Thoracic aorta (tissue), 2 donors: Measurements from ENCODE around the gene ZNF611. TPM values are rescaled to one million over a fixed set of nuclear protein-coding genes. Genes with fewer than 3 reads are reported as not detected.
"Not testable (repeated sequence)": the region's sequence is repeated elsewhere in the genome, so short reads cannot be mapped to it uniquely, and the experiment has no call there.

ENCODE experiments used
- ATAC-seq: fragments of 150-250 bp; one replicate; pipeline ENCODE4 v1.8.0; 2017; ENCODE audit warnings: low read depth; ENCODE audit not compliant: insufficient number of reproducible peaks, low FRiP score
- DNase-seq: peaks from one replicate; pipeline ENCODE4 v3.0.0-alpha.2; 2020; ENCODE audit warnings: low spot score
- H3K27ac ChIP-seq, 2 donors: fragments of 200-600 bp; sonication (generic); 1 replicate in 1 of 2; 2 replicates in 1 of 2; pipeline ENCODE4 v1.5.1; 2016; ENCODE audit warnings: mild to moderate bottlenecking in 2 of 2, moderate library complexity in 2 of 2
- H3K27me3 ChIP-seq: fragments of 200-600 bp; sonication (generic); replicated peaks from 2 replicates; pipeline ENCODE4 v1.6.0; 2016; ENCODE audit warnings: mild to moderate bottlenecking; ENCODE audit not compliant: insufficient read depth
- H3K36me3 ChIP-seq: fragments of 200-600 bp; sonication (generic); one replicate; pipeline ENCODE4 v1.5.1; 2016
- H3K4me1 ChIP-seq, 2 donors: fragments of 200-600 bp; sonication (generic); 1 replicate in 1 of 2; 2 replicates in 1 of 2; pipeline versions ENCODE4 v1.5.1 to v1.6.0; 2016; ENCODE audit warnings: low read depth in 2 of 2, mild to moderate bottlenecking in 1 of 2; ENCODE audit not compliant: control insufficient read depth in 1 of 2
- H3K4me3 ChIP-seq: fragments of 200-600 bp; sonication (generic); 2 replicates; pipeline ENCODE4 v1.5.1; 2016; ENCODE audit warnings: mild to moderate bottlenecking
- H3K9me3 ChIP-seq: fragments of 200-600 bp; sonication (generic); 2 replicates; pipeline ENCODE4 v1.5.1; 2016
- total RNA-seq, 2 donors: library from RNA; depleted of rRNA; stranded (reverse); fragments of >200 nt; gene quantifications; one replicate each; pipeline versions ENCODE4 v1.1.0 to v1.2.3, GENCODE V29; 2016
- TF ChIP-seq, protein P1 (sequence below): fragments of 200-600 bp; sonication (generic); IDR thresholded peaks from one replicate; pipeline ENCODE4 v1.5.1; 2019; ENCODE audit warnings: antibody characterized with exemption

The ZNF611 gene
- total RNA-seq, 2 donors from 2014 or later: 26.3 to 30.0 TPM

DNA sequence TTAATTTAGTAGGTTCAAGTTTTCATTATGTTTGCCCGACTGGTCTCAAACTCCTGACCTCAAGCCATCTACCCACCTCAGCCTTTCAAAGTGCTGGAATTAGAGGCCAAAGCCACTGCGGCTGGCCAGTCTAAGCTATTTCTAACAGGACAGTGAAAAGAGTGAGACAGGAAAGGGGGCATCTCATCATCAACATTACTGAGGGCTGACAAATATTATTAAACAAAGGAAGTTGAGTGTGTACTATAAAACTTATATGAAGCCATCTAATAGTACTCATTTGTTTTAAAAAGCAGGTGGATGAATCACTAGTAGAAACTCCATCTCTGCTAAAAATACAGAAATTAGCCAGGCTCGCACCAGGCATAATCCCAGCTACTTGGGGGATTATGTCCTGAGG is 24.3 kb downstream of the ZNF611 start:
- Histone ChIP-seq H3K36me3 (peaks cover 55% of the 10 kb centered on the region), H3K27ac (no peak overlapping the region), H3K9me3 (peaks cover 34% of the 10 kb centered on the region), H3K4me1 (no peaks in the 10 kb centered on the region), H3K27me3 (no peaks in the 10 kb centered on the region), H3K4me3 (no peak overlapping the region)
- TF ChIP-seq, protein P1, sequence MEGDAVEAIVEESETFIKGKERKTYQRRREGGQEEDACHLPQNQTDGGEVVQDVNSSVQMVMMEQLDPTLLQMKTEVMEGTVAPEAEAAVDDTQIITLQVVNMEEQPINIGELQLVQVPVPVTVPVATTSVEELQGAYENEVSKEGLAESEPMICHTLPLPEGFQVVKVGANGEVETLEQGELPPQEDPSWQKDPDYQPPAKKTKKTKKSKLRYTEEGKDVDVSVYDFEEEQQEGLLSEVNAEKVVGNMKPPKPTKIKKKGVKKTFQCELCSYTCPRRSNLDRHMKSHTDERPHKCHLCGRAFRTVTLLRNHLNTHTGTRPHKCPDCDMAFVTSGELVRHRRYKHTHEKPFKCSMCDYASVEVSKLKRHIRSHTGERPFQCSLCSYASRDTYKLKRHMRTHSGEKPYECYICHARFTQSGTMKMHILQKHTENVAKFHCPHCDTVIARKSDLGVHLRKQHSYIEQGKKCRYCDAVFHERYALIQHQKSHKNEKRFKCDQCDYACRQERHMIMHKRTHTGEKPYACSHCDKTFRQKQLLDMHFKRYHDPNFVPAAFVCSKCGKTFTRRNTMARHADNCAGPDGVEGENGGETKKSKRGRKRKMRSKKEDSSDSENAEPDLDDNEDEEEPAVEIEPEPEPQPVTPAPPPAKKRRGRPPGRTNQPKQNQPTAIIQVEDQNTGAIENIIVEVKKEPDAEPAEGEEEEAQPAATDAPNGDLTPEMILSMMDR: no peak
- ATAC-seq (no peak), DNase-seq (no peak)

DNA sequence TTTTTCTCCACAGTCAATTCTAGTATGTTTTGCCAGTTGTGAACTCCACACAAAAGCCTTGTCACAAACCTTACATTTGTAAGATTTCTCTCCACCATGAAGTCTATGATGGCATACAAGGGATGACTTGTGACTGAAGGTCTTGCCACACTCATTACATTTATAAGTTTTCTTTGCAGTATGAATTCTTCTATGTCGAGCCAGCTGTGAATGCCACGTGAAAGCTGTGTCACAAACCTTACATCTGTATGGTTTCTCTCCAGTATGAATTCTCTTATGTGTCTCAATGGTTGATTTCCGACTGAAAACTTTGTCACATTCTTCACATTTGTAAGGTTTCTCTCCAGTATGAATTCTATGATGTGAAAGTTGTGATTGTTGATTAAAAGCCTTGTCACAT is 29.2 kb downstream of the ZNF611 start:
- not testable (repeated sequence) for H3K27me3 ChIP-seq, H3K4me1 ChIP-seq, H3K27ac ChIP-seq, ATAC-seq, DNase-seq, H3K4me3 ChIP-seq
- Histone ChIP-seq H3K36me3 (peaks cover 36% of the 10 kb centered on the region), H3K9me3 (peaks cover 44% of the 10 kb centered on the region)

DNA sequence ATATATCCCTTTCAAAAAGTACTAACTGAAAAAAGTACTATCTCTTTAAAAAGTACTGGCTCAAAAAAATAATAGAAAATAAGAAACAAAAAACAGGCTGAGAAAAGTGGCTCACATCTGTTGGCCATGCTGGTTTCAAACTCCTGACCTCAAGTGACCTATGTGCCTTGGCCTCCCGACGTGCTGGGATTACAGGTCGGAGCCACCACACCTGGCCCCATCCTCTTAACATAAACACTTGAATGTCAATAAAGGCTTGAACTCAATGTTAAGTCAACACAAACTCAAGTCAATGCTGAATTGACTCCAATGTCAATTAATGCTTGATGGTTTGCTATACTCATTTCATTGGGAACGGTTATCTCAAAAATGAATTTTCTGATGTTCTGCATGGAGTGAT is 30.9 kb downstream of the ZNF611 start:
- no peak for ATAC-seq
- Histone ChIP-seq H3K27ac (no peak overlapping the region), H3K4me1 (no peaks in the 10 kb centered on the region), H3K9me3 (peaks cover 43% of the 10 kb centered on the region), H3K27me3 (no peaks in the 10 kb centered on the region), H3K4me3 (no peak overlapping the region), H3K36me3 (peaks cover 28% of the 10 kb centered on the region)
- TF ChIP-seq, protein P1: no peak
- no peak for DNase-seq

DNA sequence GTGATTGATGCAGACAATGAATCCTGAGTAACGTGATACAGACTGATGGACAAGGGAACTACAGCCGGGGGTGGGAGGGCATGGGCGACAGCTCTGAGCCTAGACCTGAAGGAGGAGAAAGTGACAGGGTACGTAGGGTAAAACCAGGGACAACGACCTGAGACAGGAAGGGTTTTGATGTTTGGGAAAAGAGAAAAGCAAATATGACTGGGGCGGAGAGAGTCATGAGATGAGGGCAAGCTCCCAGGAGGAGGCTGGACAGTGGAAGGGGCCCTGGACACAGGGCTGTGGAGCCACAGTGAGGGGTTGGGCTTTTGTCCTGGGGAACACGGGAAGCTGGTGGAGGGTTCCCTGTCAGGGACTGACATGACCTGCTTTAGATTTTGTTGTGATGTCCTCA is 34.2 kb downstream of the ZNF611 start:
- Histone ChIP-seq H3K36me3 (peaks cover 11% of the 10 kb centered on the region), H3K4me1 (no peaks in the 10 kb centered on the region), H3K27me3 (no peaks in the 10 kb centered on the region), H3K9me3 (peaks cover 11% of the 10 kb centered on the region), H3K27ac (no peak overlapping the region), H3K4me3 (no peak overlapping the region)
- TF ChIP-seq, protein P1: no peak
- ATAC-seq: no peak
- no peak for DNase-seq

DNA sequence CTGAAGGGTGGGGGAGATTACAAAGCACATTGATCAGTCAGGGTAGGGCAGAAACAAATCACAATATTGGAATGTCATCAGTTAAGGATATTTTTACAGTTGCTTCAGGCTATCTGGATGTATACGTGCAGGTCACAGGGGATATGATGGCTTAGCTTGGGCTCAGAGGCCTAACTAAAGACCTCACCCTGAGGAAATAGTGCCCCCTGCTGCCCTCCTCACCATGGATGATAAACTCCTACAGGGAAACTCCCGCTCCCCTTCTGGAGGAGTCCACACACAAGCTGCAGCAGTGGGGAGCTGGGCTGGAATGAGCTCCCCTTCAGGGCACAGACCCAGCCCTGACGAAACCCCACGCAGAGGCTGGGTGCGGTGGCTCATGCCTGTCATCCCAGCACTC is 35.3 kb downstream of the ZNF611 start:
- peak; percentile 9 for DNase-seq
- not testable (repeated sequence) for ATAC-seq, H3K27ac ChIP-seq, H3K9me3 ChIP-seq, H3K4me1 ChIP-seq, H3K4me3 ChIP-seq, H3K36me3 ChIP-seq, H3K27me3 ChIP-seq
- TF ChIP-seq, protein P1: peak; percentile 39

DNA sequence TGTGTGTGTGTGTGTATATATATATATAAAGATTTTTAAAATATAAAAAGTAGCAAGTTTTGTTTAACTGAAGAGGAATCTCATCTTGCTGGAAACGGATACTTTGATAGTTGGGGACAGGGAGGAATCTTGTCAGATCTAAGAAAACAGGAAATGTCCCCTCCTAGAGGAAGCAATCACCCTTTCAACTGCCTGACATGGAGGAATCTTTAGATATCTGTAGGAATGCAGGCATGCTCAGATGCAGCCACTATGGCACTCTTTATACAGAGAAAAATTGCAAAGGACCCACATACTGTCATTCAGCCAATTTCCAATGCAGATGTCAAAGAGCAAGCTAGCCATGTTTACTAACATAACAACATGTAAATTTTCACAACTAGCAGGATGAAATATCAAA is 38.8 kb downstream of the ZNF611 start:
- DNase-seq (no peak), ATAC-seq (no peak)
- no peaks in the 10 kb centered on the region for H3K9me3 ChIP-seq
- H3K4me3 ChIP-seq: no peak overlapping the region
- TF ChIP-seq, protein P1: no peak
- no peak overlapping the region for H3K27ac ChIP-seq
- H3K36me3 ChIP-seq: no peaks in the 10 kb centered on the region
- H3K4me1 ChIP-seq: peaks cover 0 to 6% of the 10 kb centered on the region in 2 donors
- no peaks in the 10 kb centered on the region for H3K27me3 ChIP-seq
